Cerebellar cortex (tissue), 1 donor: ENCODE measurements around the gene RNF2.
"Not testable (repeated sequence)": the region's sequence is repeated elsewhere in the genome, so short reads cannot be mapped to it uniquely, and the experiment has no call there.

ENCODE experiments used
- DNase-seq: peaks from one replicate; pipeline ENCODE4 v3.0.0-alpha.2; 2015; ENCODE audit warnings: low spot score

RNF2 gene

GRCh38 chr1:185050823-185051451 is 5.6 kb downstream of the RNF2 start:
- no peak for DNase-seq

- DNase-seq, result no peak
Observed at GRCh38 chr1:185053204-185053603, 7.8 kb downstream of the RNF2 start.

DNA sequence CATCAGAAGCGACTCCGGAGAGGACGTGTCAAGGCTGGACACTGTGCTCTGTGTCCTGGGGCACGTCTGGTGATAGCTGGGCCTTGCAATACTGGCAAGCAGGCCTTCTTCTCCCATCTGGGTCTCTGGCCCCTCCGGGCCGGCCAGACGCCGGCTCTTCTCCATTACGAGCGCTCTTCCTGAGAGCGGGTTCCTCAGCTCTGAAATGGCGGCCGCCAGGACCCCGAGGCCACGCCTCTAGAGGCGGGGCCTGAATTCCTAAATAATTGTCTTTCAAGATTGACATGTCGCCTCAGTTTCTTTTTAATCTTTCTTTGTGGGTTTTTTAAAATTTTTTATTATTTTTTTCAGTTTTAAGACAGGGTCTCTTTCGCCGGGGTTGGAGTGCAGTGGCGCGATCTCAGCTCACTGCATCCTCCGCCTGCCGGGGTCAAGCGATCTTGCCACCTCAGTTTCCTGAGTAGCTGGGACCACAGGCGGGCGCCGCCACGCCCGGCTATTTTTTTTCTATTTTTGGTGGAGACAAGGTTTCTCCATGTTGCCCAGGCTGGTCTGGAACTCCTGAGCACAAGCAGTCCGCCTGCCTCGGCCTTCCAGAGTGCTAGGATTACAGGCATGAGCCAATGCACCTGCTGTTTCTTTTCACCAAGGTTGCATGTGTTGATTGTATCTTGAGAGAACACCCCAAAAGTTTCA is 9.2 kb downstream of the RNF2 start:
- no peak for DNase-seq

- DNase-seq, result no peak
Observed at GRCh38 chr1:185058110-185058509, 12.8 kb downstream of the RNF2 start.

GRCh38 chr1:185058876-185059275 is 13.5 kb downstream of the RNF2 start:
- DNase-seq, result no peak

DNA sequence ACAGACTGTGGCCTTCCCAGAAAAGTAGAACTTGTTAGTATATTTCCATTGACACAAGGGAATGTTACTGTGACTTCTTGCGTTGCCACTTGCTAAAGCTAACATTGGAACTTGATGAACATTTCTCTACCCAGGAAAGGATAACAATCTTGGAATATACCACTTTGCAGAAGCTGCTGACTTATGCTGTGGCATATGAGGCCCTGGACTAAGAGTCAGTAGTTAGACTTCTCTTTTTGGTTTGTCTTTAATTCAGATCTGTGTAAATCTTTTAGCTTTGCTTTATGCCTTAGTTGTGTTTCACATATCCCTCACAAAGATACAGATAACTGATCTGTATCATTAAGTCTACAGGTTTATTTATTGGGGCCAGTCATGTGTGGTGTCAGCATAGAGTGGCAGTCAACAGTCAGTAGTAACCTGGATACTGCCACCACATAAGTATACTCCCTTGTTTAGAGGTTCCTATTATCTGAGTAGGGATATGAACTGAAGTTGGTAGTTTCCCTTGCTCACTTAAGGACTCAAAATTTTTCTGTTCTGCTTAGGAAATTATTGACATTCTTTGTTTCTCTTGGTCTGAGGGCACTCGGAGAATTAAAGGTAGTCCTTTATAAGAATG is 14.7 kb downstream of the RNF2 start:
- no peak for DNase-seq

- no peak for DNase-seq
Observed at GRCh38 chr1:185062710-185063370, 17.5 kb downstream of the RNF2 start.

DNA sequence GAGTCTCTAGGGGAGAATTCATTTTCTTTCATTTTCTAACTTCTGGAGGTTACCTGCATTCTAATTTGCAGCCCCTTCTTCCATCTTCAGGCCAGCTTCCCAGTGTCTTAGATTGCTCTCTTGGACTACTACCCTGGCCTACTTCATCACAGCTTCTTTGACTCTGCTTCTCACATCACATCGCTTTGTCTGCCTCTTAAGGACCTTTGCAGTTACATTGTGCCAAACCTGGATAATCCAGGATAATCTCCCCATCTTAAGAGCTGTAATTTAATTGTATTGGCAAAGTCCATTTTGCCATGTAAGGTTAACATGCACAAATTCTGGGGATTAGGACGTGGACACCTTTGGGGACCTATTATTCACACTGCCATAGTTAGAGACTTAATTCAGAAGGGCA is 18.4 kb downstream of the RNF2 start:
- DNase-seq, result no peak

GRCh38 chr1:185065006-185065405 is 19.6 kb downstream of the RNF2 start:
- not testable (repeated sequence) for DNase-seq

- DNase-seq, result no peak
Observed at GRCh38 chr1:185066181-185066580, 20.8 kb downstream of the RNF2 start.

- peak; percentile 59 for DNase-seq
Observed at GRCh38 chr1:185068341-185068740, 23.0 kb downstream of the RNF2 start.

DNA sequence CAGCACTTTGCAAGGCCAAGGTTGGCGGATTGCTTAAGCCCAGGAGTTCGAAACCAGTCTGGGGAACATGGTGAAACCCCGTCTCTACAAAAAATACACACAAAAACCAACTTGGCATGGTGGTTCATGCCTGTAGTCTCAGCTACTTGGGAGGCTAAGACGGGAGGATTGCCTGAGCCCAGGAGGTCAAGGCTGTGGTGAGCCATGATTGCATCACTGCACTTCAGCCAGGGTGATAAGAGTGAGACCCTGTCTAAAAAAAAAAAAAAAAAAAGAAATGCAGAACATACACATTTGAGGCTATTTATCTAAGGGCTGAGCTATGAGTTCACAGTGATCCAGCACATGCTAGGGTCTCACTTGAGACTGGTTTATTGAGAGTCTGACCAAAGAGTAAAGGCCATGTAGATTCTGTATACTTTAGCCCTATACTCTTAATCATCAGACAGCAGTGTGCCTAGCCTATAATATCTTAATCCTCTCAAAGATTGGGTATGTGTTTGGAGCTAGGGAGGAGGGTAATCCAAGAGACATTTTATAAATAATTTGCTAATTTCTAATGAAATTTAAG is 23.9 kb downstream of the RNF2 start:
- DNase-seq, result no peak

DNA sequence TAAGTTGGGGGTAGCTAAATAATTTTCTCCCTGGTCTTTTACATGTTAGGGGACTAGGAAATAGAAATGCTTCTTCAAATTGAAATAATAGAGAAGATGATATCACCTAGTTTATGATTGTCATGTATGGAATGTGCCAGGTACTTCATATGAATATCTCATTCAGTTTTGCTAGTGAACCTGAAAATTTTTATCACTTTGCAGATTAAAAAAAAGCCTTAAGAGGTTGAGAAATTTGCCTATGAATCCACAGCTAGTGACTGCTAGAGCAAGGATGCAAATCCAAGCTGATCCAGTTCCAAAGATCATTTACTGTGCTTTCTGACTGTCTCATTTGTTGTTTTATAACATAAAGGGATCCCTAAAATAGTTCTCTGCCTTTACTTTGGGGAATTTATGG is 24.7 kb downstream of the RNF2 start:
- DNase-seq, result no peak

DNA sequence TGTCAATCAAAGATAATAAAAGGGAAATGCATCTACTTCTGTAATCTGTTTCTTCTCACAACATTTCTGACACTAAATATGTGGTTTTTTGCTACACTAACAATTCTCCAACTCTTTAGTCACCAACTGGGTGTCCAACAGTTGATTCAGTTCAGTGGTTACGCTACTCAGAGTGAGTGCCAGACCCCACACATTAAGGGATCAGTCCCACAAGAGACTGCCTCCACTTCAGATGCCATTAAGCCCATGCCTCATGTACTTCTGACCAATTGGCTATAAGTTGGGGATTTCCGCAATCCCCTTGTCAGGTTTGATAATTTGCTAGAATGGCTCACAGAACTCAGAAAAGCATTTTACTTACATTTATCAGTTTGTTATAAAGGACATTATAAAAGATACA is 28.4 kb downstream of the RNF2 start:
- DNase-seq, result no peak

- no peak for DNase-seq
Observed at GRCh38 chr1:185074307-185074706, 28.9 kb downstream of the RNF2 start.

- no peak for DNase-seq
Observed at GRCh38 chr1:185075476-185075875, 30.1 kb downstream of the RNF2 start.

- no peak for DNase-seq
Observed at GRCh38 chr1:185077374-185077773, 32.0 kb downstream of the RNF2 start.

GRCh38 chr1:185080422-185080821 is 35.1 kb downstream of the RNF2 start:
- no peak for DNase-seq

- no peak for DNase-seq
Observed at GRCh38 chr1:185083818-185084217, 38.5 kb downstream of the RNF2 start.

DNA sequence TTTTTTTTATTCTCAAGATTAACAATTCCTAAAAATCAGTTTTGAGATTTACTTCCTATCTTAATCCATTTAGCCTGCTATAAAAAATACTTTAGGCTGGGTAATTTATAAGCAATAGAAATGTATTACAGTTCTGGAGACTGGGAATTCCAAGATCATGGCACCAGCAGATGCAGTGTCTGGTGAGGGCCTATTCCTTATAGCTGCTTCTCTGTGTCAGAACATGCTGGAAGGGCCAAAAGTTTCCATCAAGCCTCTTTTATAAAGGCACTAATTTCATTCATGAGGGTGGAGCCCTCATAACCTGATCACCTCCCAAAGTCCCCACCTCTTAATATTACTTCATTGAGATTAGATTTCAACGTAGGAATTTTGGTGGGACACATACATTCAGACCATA is 41.7 kb downstream of the RNF2 start:
- no peak for DNase-seq

DNA sequence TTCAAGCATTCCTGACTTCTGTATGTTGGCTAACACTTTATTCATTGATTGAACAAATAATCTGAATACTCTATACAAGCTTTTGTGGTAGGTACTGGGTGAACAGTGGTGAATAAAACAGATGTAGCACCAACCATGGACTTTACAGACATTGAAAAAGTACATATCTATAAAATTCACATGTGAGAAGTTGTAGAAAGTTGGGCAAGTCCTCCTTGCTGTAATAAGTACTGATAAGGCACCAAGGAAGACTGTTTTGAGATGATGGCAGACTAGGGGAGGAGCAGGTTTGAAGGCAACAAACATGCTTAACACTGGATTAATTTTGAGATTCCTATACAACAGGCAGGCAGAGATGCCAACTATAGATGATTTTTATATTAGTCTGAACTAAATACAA is 42.4 kb downstream of the RNF2 start:
- DNase-seq, result no peak

DNA sequence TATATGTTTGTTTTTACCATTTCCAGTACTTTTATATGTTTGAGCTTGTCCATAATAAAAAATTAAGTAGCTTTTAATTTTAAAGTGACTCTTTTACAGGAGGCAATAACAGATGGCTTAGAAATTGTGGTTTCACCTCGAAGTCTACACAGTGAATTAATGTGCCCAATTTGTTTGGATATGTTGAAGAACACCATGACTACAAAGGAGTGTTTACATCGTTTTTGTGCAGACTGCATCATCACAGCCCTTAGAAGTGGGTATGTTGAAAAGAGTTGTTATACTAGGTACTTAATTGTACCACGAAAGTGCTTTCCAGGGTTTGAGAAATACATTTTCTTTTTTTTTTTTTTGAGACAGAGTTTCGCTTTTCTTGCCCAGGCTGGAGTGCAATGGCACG is 46.1 kb downstream of the RNF2 start:
- DNase-seq, result no peak

DNA sequence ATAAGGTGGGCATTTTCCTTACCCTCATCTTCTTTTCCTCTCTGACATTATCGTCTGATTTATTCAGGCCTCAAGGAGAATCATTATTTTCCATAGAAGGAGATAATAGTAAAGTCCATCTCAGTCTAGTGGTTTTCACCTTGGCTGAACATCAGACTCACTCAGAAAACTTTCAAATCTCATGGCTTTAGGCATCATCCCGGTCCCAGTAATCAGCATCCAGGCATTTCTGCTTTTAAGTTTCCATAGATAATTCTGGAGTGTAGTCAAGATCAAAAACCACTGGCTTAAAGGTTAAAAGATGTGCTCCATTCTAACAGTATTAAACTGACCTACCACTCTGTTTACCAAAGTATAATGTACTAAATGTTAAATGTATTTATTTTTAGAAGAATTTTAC is 49.4 kb downstream of the RNF2 start:
- no peak for DNase-seq
